Measurements from ENCODE around the gene CXCL11.

The CXCL11 gene

GRCh38 chr4:76072760-76073159, 36.9 kb upstream of the CXCL11 start:
- CTCF ChIA-PET, result interaction anchor here (1.0 kb wide), 1 partner anchor 14 kb away, joined by 3 read pairs; no protein-coding TSS in a partner anchor
- Histone ChIP-seq H3K4me1 (ENCODE audit: control extremely low read depth in 1 of 4, control insufficient read depth in 4 of 4, insufficient read depth in 4 of 4, low read length in 3 of 4) (no peaks in the 10 kb centered on the region), H3K27me3 (replicated peaks in 2 of 5; ENCODE audit: control insufficient read depth in 4 of 5, insufficient read depth in 5 of 5, low read length in 4 of 5) (no peaks in the 10 kb centered on the region), H3K4me3 (ENCODE audit: control insufficient read depth in 1 of 7, extremely low read depth in 1 of 7, insufficient read depth in 4 of 7, low read depth in 2 of 7, low read length in 6 of 7) (no peak overlapping the region), H3K36me3 (ENCODE audit: control insufficient read depth in 4 of 4, insufficient read depth in 4 of 4, low read length in 3 of 4) (no peaks in the 10 kb centered on the region), H3K27ac (ENCODE audit: insufficient read depth in 1 of 2, low read depth in 1 of 2, low read length in 2 of 2, poor library complexity in 1 of 2, severe bottlenecking in 2 of 2) (no peak overlapping the region), H3K9me3 (ENCODE audit: control extremely low read depth in 1 of 5, control insufficient read depth in 4 of 5, insufficient read depth in 2 of 5, low read depth in 1 of 5, low read length in 4 of 5) (no peaks in the 10 kb centered on the region)
- no peak for DNase-seq
- POLR2A ChIA-PET, result no interaction called here
- WGBS (ENCODE audit: insufficient coverage), result 98% methylated on average over 3 of the region's 4 CpGs

- Histone ChIP-seq H3K27ac (ENCODE audit: insufficient read depth in 1 of 2, low read depth in 1 of 2, low read length in 2 of 2, poor library complexity in 1 of 2, severe bottlenecking in 2 of 2) (no peak overlapping the region), H3K27me3 (replicated peaks in 2 of 5; ENCODE audit: control insufficient read depth in 4 of 5, insufficient read depth in 5 of 5, low read length in 4 of 5) (no peaks in the 10 kb centered on the region), H3K9me3 (ENCODE audit: control extremely low read depth in 1 of 5, control insufficient read depth in 4 of 5, insufficient read depth in 2 of 5, low read depth in 1 of 5, low read length in 4 of 5) (no peaks in the 10 kb centered on the region), H3K4me1 (ENCODE audit: control extremely low read depth in 1 of 4, control insufficient read depth in 4 of 4, insufficient read depth in 4 of 4, low read length in 3 of 4) (no peaks in the 10 kb centered on the region), H3K36me3 (ENCODE audit: control insufficient read depth in 4 of 4, insufficient read depth in 4 of 4, low read length in 3 of 4) (no peaks in the 10 kb centered on the region), H3K4me3 (ENCODE audit: control insufficient read depth in 1 of 7, extremely low read depth in 1 of 7, insufficient read depth in 4 of 7, low read depth in 2 of 7, low read length in 6 of 7) (no peak overlapping the region)
- DNase-seq, result peak; percentile 72 to 88 (median 80)
- 0% methylated on average over 2 of the region's 2 CpGs for WGBS (ENCODE audit: insufficient coverage)
- POLR2A ChIA-PET, result no interaction called here
- CTCF ChIA-PET, result interaction anchor here (0.7 to 2.7 kb wide), 11 partner anchors 10 to 89 kb away, joined by 3 to 41 read pairs (median 4); partner anchors contain the start of gene SDAD1
Measured at GRCh38 chr4:76067652-76068286, 31.9 kb upstream of the CXCL11 start.

GRCh38 chr4:76066546-76066945, 30.7 kb upstream of the CXCL11 start:
- Histone ChIP-seq H3K4me1 (ENCODE audit: control extremely low read depth in 1 of 4, control insufficient read depth in 4 of 4, insufficient read depth in 4 of 4, low read length in 3 of 4) (no peaks in the 10 kb centered on the region), H3K36me3 (ENCODE audit: control insufficient read depth in 4 of 4, insufficient read depth in 4 of 4, low read length in 3 of 4) (no peaks in the 10 kb centered on the region), H3K4me3 (ENCODE audit: control insufficient read depth in 1 of 7, extremely low read depth in 1 of 7, insufficient read depth in 4 of 7, low read depth in 2 of 7, low read length in 6 of 7) (no peak overlapping the region), H3K27me3 (replicated peaks in 2 of 5; ENCODE audit: control insufficient read depth in 4 of 5, insufficient read depth in 5 of 5, low read length in 4 of 5) (no peaks in the 10 kb centered on the region), H3K27ac (ENCODE audit: insufficient read depth in 1 of 2, low read depth in 1 of 2, low read length in 2 of 2, poor library complexity in 1 of 2, severe bottlenecking in 2 of 2) (no peak overlapping the region), H3K9me3 (ENCODE audit: control extremely low read depth in 1 of 5, control insufficient read depth in 4 of 5, insufficient read depth in 2 of 5, low read depth in 1 of 5, low read length in 4 of 5) (no peaks in the 10 kb centered on the region)
- DNase-seq, result no peak
- 92% methylated on average over 3 of the region's 3 CpGs for WGBS (ENCODE audit: insufficient coverage)
- ChIA-PET POLR2A (no interaction called here), CTCF (interaction anchor here (0.9 to 2.2 kb wide), 6 partner anchors 8 to 76 kb away, joined by 4 to 41 read pairs (median 4); partner anchors contain the start of genes CXCL11 and SDAD1)

- H3K27ac ChIP-seq (ENCODE audit: insufficient read depth in 1 of 2, low read depth in 1 of 2, low read length in 2 of 2, poor library complexity in 1 of 2, severe bottlenecking in 2 of 2), result no peak overlapping the region
- no peaks in the 10 kb centered on the region for H3K27me3 ChIP-seq (replicated peaks in 2 of 5; ENCODE audit: control insufficient read depth in 4 of 5, insufficient read depth in 5 of 5, low read length in 4 of 5)
- ChIA-PET POLR2A (no interaction called here), CTCF (interaction anchor here (1.0 to 3.5 kb wide), 4 partner anchors 15 to 65 kb away, joined by 3 to 40 read pairs (median 4); no protein-coding TSS in a partner anchor)
- no peaks in the 10 kb centered on the region for H3K9me3 ChIP-seq (ENCODE audit: control extremely low read depth in 1 of 5, control insufficient read depth in 4 of 5, insufficient read depth in 2 of 5, low read depth in 1 of 5, low read length in 4 of 5)
- peak in 2 of 3 donors; percentile 26 to 38 for DNase-seq
- no peak overlapping the region for H3K4me3 ChIP-seq (ENCODE audit: control insufficient read depth in 1 of 7, extremely low read depth in 1 of 7, insufficient read depth in 4 of 7, low read depth in 2 of 7, low read length in 6 of 7)
- WGBS (ENCODE audit: insufficient coverage), result no CpG with 5 or more reads among the region's 1 CpG
- H3K36me3 ChIP-seq (ENCODE audit: control insufficient read depth in 4 of 4, insufficient read depth in 4 of 4, low read length in 3 of 4), result no peaks in the 10 kb centered on the region
- no peaks in the 10 kb centered on the region for H3K4me1 ChIP-seq (ENCODE audit: control extremely low read depth in 1 of 4, control insufficient read depth in 4 of 4, insufficient read depth in 4 of 4, low read length in 3 of 4)
Measured at GRCh38 chr4:76061982-76062381, 26.1 kb upstream of the CXCL11 start.

GRCh38 chr4:76061421-76061820, 25.6 kb upstream of the CXCL11 start:
- Histone ChIP-seq H3K27ac (ENCODE audit: insufficient read depth in 1 of 2, low read depth in 1 of 2, low read length in 2 of 2, poor library complexity in 1 of 2, severe bottlenecking in 2 of 2) (no peak overlapping the region), H3K9me3 (ENCODE audit: control extremely low read depth in 1 of 5, control insufficient read depth in 4 of 5, insufficient read depth in 2 of 5, low read depth in 1 of 5, low read length in 4 of 5) (no peaks in the 10 kb centered on the region), H3K27me3 (replicated peaks in 2 of 5; ENCODE audit: control insufficient read depth in 4 of 5, insufficient read depth in 5 of 5, low read length in 4 of 5) (no peaks in the 10 kb centered on the region), H3K4me1 (ENCODE audit: control extremely low read depth in 1 of 4, control insufficient read depth in 4 of 4, insufficient read depth in 4 of 4, low read length in 3 of 4) (no peaks in the 10 kb centered on the region), H3K36me3 (ENCODE audit: control insufficient read depth in 4 of 4, insufficient read depth in 4 of 4, low read length in 3 of 4) (no peaks in the 10 kb centered on the region), H3K4me3 (ENCODE audit: control insufficient read depth in 1 of 7, extremely low read depth in 1 of 7, insufficient read depth in 4 of 7, low read depth in 2 of 7, low read length in 6 of 7) (no peak overlapping the region)
- DNase-seq, result no peak
- CTCF ChIA-PET, result interaction anchor here (0.8 to 3.5 kb wide), 4 partner anchors 10 to 65 kb away, joined by 3 to 40 read pairs (median 4); no protein-coding TSS in a partner anchor
- POLR2A ChIA-PET, result interaction anchor here (1.2 kb wide), 1 partner anchor 77 kb away, joined by 3 read pairs; no protein-coding TSS in a partner anchor
- 100% methylated on average over 1 of the region's 1 CpG for WGBS (ENCODE audit: insufficient coverage)

- Histone ChIP-seq H3K36me3 (ENCODE audit: control insufficient read depth in 4 of 4, insufficient read depth in 4 of 4, low read length in 3 of 4) (no peaks in the 10 kb centered on the region), H3K9me3 (ENCODE audit: control extremely low read depth in 1 of 5, control insufficient read depth in 4 of 5, insufficient read depth in 2 of 5, low read depth in 1 of 5, low read length in 4 of 5) (no peaks in the 10 kb centered on the region), H3K4me1 (ENCODE audit: control extremely low read depth in 1 of 4, control insufficient read depth in 4 of 4, insufficient read depth in 4 of 4, low read length in 3 of 4) (no peaks in the 10 kb centered on the region), H3K27me3 (replicated peaks in 2 of 5; ENCODE audit: control insufficient read depth in 4 of 5, insufficient read depth in 5 of 5, low read length in 4 of 5) (no peaks in the 10 kb centered on the region), H3K27ac (ENCODE audit: insufficient read depth in 1 of 2, low read depth in 1 of 2, low read length in 2 of 2, poor library complexity in 1 of 2, severe bottlenecking in 2 of 2) (no peak overlapping the region), H3K4me3 (ENCODE audit: control insufficient read depth in 1 of 7, extremely low read depth in 1 of 7, insufficient read depth in 4 of 7, low read depth in 2 of 7, low read length in 6 of 7) (no peak overlapping the region)
- peak in 1 of 3 donors; percentile 13 for DNase-seq
- CTCF ChIA-PET, result interaction anchor here (0.8 to 3.5 kb wide), 2 partner anchors 11 to 64 kb away, joined by 3 to 40 read pairs; no protein-coding TSS in a partner anchor
- POLR2A ChIA-PET, result interaction anchor here (1.2 kb wide), 1 partner anchor 76 kb away, joined by 3 read pairs; no protein-coding TSS in a partner anchor
Measured at GRCh38 chr4:76060506-76060905, 24.6 kb upstream of the CXCL11 start.

GRCh38 chr4:76059750-76060149, 23.9 kb upstream of the CXCL11 start:
- Histone ChIP-seq H3K36me3 (ENCODE audit: control insufficient read depth in 4 of 4, insufficient read depth in 4 of 4, low read length in 3 of 4) (no peaks in the 10 kb centered on the region), H3K27me3 (replicated peaks in 2 of 5; ENCODE audit: control insufficient read depth in 4 of 5, insufficient read depth in 5 of 5, low read length in 4 of 5) (no peaks in the 10 kb centered on the region), H3K4me3 (ENCODE audit: control insufficient read depth in 1 of 7, extremely low read depth in 1 of 7, insufficient read depth in 4 of 7, low read depth in 2 of 7, low read length in 6 of 7) (no peak overlapping the region), H3K9me3 (ENCODE audit: control extremely low read depth in 1 of 5, control insufficient read depth in 4 of 5, insufficient read depth in 2 of 5, low read depth in 1 of 5, low read length in 4 of 5) (no peaks in the 10 kb centered on the region), H3K27ac (ENCODE audit: insufficient read depth in 1 of 2, low read depth in 1 of 2, low read length in 2 of 2, poor library complexity in 1 of 2, severe bottlenecking in 2 of 2) (no peak overlapping the region), H3K4me1 (ENCODE audit: control extremely low read depth in 1 of 4, control insufficient read depth in 4 of 4, insufficient read depth in 4 of 4, low read length in 3 of 4) (no peaks in the 10 kb centered on the region)
- POLR2A ChIA-PET, result no interaction called here
- CTCF ChIA-PET, result interaction anchor here (0.9 to 2.6 kb wide), 2 partner anchors 14 to 64 kb away, joined by 3 to 7 read pairs; no protein-coding TSS in a partner anchor
- peak in 2 of 3 donors; percentile 49 to 63 for DNase-seq
- WGBS (ENCODE audit: insufficient coverage), result 100% methylated on average over 1 of the region's 1 CpG

Measured in common myeloid progenitor, CD34-positive (primary cell).